HL-60 (cell line): ENCODE results near the gene MAP3K5.

ENCODE experiments used
- DNase-seq, 2 experiments: peaks; one replicate each; pipeline ENCODE4 v3.0.0-alpha.2; 2010 to 2020; ENCODE audit warnings: low read depth in 1 of 2, low spot score in 1 of 2
- H3K27ac ChIP-seq: fragments of 250-450 bp; sonication (Bioruptor Pico); replicated peaks from 2 replicates; pipeline ENCODE4 v1.5.1; 2020; ENCODE audit warnings: mild to moderate bottlenecking, moderate library complexity
- H3K27me3 ChIP-seq: fragments of 250-450 bp; sonication (Bioruptor Pico); 2 replicates; pipeline ENCODE4 v1.5.1; 2021; ENCODE audit warnings: mild to moderate bottlenecking, moderate library complexity; ENCODE audit not compliant: insufficient read depth, poor library complexity, severe bottlenecking
- H3K4me3 ChIP-seq: replicated peaks from 2 replicates; pipeline ENCODE4 v1.5.1; 2011; ENCODE audit warnings: mild to moderate bottlenecking, control low read depth, low read length; ENCODE audit not compliant: insufficient read depth
- CTCF ChIP-seq: IDR thresholded peaks from one replicate; pipeline ENCODE4 v1.5.1; 2011; ENCODE audit warnings: low read length, control low read depth, inconsistent platforms; ENCODE audit not compliant: insufficient read depth
- GABPA ChIP-seq: IDR thresholded peaks from 2 replicates; pipeline ENCODE4 v1.6.1; 2012; ENCODE audit warnings: low read depth
- POLR2AphosphoS5 ChIP-seq: IDR thresholded peaks from 2 replicates; pipeline ENCODE4 v1.6.1; 2012; ENCODE audit warnings: low read depth
- REST ChIP-seq: IDR thresholded peaks from 2 replicates; pipeline ENCODE4 v1.6.1; 2012; ENCODE audit warnings: low read depth; ENCODE audit not compliant: insufficient replicate concordance
- SPI1 ChIP-seq: IDR thresholded peaks from 2 replicates; pipeline ENCODE4 v1.6.1; 2012; ENCODE audit warnings: low read depth, mild to moderate bottlenecking, borderline replicate concordance

Gene MAP3K5

GRCh38 chr6:136614350-136614749 lies 177.9 kb downstream of the MAP3K5 start:
- H3K27me3 ChIP-seq: no peaks in the 10 kb centered on the region
- H3K4me3 ChIP-seq: no peak overlapping the region
- no peak for DNase-seq
- H3K27ac ChIP-seq: no peak overlapping the region
- TF ChIP-seq GABPA (no peak), SPI1 (no peak), CTCF (no peak), POLR2AphosphoS5 (no peak), REST (no peak)

- DNase-seq: no peak
- no peak overlapping the region for H3K27ac ChIP-seq
- no peak overlapping the region for H3K4me3 ChIP-seq
These were observed 178.8 kb downstream of the MAP3K5 start for GRCh38 chr6:136613477-136613876.

More at GRCh38 chr6:136613477-136613876, 178.8 kb downstream of the MAP3K5 start:
- TF ChIP-seq CTCF (no peak), POLR2AphosphoS5 (no peak), REST (no peak), GABPA (no peak), SPI1 (no peak)
- no peaks in the 10 kb centered on the region for H3K27me3 ChIP-seq
